GM12865 (cell line): ENCODE results near the gene IDUA.

Experiments
- DNase-seq: peaks from one replicate; pipeline ENCODE4 v3.0.0; 2010; ENCODE audit warnings: low read depth
- H3K4me3 ChIP-seq: 2 replicates; pipeline ENCODE4 v1.5.1; 2011; ENCODE audit warnings: mild to moderate bottlenecking, low read depth, low read length, control low read depth
- TF ChIP-seq, protein P1 (sequence below): IDR thresholded peaks from 2 replicates; pipeline ENCODE4 v1.5.1; 2011; ENCODE audit warnings: low read length, control low read depth, low read depth, inconsistent platforms; ENCODE audit not compliant: insufficient read depth; ENCODE audit errors: missing control alignments

The IDUA gene

DNA sequence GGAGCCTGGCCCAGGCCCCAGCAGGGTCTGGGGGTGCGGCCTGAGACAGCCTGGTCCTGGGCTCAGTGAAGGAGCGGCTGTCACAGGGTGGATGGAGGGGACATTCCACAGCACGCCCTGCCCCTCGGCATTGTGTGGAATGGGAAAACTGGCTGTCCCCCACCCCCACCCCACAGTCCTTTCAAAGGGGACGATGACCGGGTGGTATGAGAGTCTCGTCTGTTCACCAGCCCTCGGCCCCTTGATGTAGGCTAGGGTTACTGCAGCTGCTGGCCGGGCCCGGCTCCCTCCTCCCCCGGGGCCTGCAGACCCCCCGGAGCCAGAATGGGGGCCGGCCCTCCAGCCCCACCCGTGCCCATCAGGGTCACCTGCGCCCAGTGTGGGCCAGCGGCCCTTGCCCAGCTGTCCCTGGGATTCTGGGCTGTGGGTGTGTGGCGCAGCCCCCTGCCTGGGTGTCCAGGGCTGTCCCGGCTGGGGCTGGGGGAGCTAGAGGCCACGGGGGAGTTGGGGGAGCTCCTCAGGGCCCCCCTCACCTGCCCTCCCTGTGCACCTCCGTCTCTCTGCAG is 36.3 kb downstream of the IDUA start:
- H3K4me3 ChIP-seq: no peak overlapping the region
- no peak for DNase-seq
- TF ChIP-seq, protein P1, sequence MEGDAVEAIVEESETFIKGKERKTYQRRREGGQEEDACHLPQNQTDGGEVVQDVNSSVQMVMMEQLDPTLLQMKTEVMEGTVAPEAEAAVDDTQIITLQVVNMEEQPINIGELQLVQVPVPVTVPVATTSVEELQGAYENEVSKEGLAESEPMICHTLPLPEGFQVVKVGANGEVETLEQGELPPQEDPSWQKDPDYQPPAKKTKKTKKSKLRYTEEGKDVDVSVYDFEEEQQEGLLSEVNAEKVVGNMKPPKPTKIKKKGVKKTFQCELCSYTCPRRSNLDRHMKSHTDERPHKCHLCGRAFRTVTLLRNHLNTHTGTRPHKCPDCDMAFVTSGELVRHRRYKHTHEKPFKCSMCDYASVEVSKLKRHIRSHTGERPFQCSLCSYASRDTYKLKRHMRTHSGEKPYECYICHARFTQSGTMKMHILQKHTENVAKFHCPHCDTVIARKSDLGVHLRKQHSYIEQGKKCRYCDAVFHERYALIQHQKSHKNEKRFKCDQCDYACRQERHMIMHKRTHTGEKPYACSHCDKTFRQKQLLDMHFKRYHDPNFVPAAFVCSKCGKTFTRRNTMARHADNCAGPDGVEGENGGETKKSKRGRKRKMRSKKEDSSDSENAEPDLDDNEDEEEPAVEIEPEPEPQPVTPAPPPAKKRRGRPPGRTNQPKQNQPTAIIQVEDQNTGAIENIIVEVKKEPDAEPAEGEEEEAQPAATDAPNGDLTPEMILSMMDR: no peak

GRCh38 chr4:1023895-1024740 is 37.3 kb downstream of the IDUA start:
- TF ChIP-seq, protein P1: no peak
- DNase-seq: no peak
- H3K4me3 ChIP-seq: no peak overlapping the region

- H3K4me3 ChIP-seq: no peak overlapping the region
- TF ChIP-seq, protein P1: no peak
- no peak for DNase-seq
Measured at GRCh38 chr4:1024882-1025545, 38.2 kb downstream of the IDUA start.

DNA sequence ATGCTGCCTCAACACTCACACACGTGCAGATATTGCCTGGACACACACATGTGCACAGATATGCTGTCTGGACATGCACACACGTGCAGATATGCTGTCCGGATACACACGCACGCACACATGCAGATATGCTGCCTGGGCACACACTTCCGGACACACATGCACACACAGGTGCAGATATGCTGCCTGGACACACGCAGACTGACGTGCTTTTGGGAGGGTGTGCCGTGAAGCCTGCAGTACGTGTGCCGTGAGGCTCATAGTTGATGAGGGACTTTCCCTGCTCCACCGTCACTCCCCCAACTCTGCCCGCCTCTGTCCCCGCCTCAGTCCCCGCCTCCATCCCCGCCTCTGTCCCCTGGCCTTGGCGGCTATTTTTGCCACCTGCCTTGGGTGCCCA is 39.3 kb downstream of the IDUA start:
- H3K4me3 ChIP-seq: no peak overlapping the region
- DNase-seq: peak; percentile 61
- TF ChIP-seq, protein P1: no peak

GRCh38 chr4:1027219-1027914 is 40.5 kb downstream of the IDUA start:
- H3K4me3 ChIP-seq: no peak overlapping the region
- TF ChIP-seq, protein P1: no peak
- DNase-seq: no peak

DNA sequence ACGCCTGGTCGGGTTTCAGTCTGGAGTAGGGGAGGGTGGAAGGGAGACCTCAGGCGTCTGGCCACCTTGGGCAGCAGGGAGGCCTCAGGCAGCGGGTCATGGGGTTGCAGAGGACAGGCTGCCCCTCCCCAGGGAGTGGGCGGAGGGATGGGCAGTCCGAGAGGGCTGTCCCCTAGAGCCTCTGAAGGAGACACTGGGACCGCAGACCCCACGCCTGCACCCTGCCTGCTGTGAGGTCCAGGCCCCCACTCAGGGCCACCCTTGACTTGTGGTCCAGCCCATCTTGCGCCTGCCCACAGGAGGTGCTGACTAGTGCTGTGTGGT is 41.0 kb downstream of the IDUA start:
- no peak overlapping the region for H3K4me3 ChIP-seq
- TF ChIP-seq, protein P1: no peak
- no peak for DNase-seq
